NB4 (cell line): ENCODE results near the gene SNUPN.

Source experiments
- DNase-seq: peaks from one replicate; pipeline ENCODE4 v3.0.0; 2010; ENCODE audit warnings: low read depth
- H3K4me3 ChIP-seq: one replicate; pipeline ENCODE4 v1.5.1; 2011; ENCODE audit warnings: mild to moderate bottlenecking, low read depth, low read length, moderate library complexity
- MYC ChIP-seq: IDR thresholded peaks from 2 replicates; pipeline ENCODE4 v1.6.1; 2011; ENCODE audit warnings: low read depth, low read length
- POLR2A ChIP-seq: IDR thresholded peaks from 2 replicates; pipeline ENCODE4 v1.6.1; 2011; ENCODE audit warnings: mild to moderate bottlenecking; ENCODE audit not compliant: insufficient read length; ENCODE audit errors: extremely low read depth
- TF ChIP-seq, protein P1 (sequence below): IDR thresholded peaks from 2 replicates; pipeline ENCODE4 v1.6.1; 2011; ENCODE audit warnings: low read depth, low read length
- TF ChIP-seq, protein P2 (sequence below): IDR thresholded peaks from one replicate; pipeline ENCODE4 v1.5.1; 2012; ENCODE audit warnings: low read depth, low read length

The SNUPN gene

DNA sequence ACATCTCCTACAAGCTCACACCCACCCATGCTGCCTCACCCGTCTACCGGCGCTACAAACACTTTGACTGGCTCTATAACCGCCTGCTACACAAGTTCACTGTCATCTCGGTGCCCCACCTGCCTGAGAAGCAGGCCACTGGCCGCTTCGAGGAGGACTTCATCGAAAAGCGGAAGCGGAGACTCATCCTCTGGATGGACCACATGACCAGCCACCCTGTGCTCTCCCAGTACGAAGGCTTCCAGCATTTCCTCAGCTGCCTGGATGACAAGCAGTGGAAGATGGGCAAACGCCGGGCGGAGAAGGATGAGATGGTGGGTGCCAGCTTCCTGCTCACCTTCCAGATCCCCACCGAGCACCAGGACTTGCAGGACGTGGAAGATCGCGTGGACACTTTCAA, 24.3 kb upstream of the SNUPN start:
- DNase-seq, result no peak
- H3K4me3 ChIP-seq, result no peak overlapping the region
- TF ChIP-seq, protein P1, sequence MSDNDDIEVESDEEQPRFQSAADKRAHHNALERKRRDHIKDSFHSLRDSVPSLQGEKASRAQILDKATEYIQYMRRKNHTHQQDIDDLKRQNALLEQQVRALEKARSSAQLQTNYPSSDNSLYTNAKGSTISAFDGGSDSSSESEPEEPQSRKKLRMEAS, result no peak
- TF ChIP-seq POLR2A (no peak), MYC (no peak)
- TF ChIP-seq, protein P2, sequence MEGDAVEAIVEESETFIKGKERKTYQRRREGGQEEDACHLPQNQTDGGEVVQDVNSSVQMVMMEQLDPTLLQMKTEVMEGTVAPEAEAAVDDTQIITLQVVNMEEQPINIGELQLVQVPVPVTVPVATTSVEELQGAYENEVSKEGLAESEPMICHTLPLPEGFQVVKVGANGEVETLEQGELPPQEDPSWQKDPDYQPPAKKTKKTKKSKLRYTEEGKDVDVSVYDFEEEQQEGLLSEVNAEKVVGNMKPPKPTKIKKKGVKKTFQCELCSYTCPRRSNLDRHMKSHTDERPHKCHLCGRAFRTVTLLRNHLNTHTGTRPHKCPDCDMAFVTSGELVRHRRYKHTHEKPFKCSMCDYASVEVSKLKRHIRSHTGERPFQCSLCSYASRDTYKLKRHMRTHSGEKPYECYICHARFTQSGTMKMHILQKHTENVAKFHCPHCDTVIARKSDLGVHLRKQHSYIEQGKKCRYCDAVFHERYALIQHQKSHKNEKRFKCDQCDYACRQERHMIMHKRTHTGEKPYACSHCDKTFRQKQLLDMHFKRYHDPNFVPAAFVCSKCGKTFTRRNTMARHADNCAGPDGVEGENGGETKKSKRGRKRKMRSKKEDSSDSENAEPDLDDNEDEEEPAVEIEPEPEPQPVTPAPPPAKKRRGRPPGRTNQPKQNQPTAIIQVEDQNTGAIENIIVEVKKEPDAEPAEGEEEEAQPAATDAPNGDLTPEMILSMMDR, result no peak

DNA sequence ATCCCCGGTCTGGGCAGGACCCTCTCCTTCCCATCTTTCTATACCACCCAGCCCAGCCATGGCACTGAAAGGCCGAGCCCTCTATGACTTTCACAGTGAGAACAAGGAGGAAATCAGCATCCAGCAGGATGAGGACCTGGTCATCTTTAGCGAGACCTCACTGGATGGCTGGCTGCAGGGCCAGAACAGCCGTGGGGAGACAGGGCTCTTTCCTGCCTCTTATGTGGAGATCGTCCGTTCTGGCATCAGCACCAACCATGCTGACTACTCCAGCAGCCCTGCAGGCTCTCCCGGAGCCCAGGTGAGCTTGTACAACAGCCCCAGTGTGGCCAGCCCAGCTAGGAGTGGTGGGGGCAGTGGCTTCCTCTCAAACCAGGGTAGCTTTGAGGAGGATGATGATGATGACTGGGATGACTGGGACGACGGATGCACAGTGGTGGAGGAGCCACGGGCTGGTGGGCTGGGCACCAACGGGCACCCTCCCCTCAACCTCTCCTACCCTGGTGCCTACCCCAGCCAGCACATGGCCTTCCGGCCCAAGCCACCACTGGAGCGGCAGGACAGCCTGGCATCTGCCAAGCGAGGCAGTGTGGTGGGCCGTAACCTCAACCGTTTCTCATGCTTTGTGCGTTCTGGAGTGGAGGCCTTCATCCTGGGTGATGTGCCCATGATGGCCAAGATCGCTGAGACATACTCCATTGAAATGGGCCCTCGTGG, 23.7 kb upstream of the SNUPN start:
- H3K4me3 ChIP-seq, result no peak overlapping the region
- TF ChIP-seq, protein P1, result no peak
- no peak for TF ChIP-seq MYC
- TF ChIP-seq, protein P2, result no peak
- TF ChIP-seq POLR2A, result no peak
- DNase-seq, result no peak

DNA sequence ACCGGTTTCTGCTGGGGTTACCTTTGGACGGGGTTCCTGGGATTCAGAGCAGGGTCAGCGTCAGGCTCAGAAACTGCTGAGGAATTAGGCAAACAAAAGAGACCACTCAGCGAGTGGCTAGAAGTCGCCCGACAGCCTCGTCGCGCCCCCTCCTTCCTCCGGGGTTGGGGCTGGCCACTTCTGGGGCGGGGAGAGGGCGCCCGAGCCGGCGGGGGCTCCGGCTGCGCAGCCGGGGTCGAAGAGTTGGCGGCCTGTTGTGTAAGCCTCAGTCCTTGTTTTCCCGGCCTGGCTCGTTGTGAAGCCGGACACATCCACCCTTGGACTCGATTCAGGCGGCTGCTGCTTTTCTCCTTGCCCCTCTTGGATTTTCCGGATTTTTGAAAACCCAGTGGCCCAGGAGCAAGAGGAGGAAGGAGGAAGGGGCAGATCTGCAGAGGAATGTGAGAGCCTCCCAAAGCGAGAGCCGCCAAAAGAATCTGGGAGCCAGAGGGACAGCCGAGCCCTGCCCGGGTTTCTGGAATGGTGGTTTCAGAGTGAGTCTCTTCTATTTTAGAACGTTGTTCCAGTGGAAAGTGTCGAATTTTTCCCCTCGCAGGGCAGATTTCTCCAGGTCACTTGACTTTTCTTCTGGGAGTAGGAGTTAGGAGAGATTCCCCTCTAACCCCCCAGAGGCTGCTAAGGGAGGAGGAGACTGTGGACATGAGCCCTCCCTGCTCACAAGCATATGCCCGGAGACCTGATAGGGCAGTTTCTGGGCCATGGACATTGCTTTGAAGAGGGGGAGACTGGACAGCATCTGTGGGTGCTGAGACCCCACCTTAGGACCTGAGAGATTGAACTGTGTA, 22.9 kb upstream of the SNUPN start:
- peak overlapping the region; percentile 61 for H3K4me3 ChIP-seq
- DNase-seq, result peak; percentile 61
- TF ChIP-seq POLR2A, result no peak
- TF ChIP-seq, protein P1, result no peak
- TF ChIP-seq, protein P2, result no peak
- no peak for TF ChIP-seq MYC

DNA sequence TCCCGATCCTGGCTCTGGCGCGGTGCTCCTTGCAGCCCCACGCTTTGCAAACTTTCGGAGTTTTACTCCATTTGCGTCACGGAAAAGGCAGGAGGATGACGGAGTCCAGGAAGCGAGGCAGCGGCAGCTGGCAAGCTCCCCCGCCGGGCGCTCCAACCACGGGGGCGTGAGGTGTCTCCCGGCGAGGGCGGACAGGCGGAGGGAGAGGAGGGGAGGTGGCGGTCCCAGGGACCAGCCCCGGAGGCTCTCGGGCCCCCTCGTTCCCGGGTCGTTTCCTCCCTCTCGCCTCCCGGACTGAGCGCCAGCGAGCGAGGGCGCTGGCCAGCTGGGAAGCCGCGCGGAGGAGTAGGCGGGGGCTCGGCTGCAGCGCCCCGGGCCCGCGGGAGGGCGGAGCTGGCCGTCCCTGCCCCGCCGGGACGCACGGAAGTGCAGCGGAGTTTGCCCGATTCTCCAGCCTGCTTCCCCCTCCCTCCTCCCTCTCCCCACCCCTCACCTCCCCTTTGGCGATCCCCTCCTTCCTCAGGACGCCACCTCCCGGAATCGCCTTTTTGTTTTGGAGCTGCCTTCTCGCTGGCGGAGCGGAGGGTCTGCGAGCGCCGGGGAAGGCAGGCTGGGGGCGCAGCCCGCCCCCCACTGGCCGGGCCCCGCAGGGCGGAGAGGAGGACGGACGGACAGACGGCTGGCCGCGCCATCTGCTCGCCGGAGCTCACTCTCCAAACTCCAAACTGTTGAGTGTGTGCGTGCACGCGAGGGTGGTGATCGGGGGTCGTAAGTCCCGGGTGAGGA, 22.0 kb upstream of the SNUPN start, which contains the start of gene SNX33:
Gene SNX33, plus strand, starts transcription at position 543 of the 786 bp plus-strand sequence. CDS start 1,191 bp downstream, outside the sequence.
- peak; percentile 89 for DNase-seq
- peak within 1 kb of the TSS; percentile 61 for H3K4me3 ChIP-seq
- no peak for TF ChIP-seq POLR2A
- TF ChIP-seq, protein P2, result peak; percentile 58
- peak; percentile 28 for TF ChIP-seq MYC
- TF ChIP-seq, protein P1, result peak; percentile 40

DNA sequence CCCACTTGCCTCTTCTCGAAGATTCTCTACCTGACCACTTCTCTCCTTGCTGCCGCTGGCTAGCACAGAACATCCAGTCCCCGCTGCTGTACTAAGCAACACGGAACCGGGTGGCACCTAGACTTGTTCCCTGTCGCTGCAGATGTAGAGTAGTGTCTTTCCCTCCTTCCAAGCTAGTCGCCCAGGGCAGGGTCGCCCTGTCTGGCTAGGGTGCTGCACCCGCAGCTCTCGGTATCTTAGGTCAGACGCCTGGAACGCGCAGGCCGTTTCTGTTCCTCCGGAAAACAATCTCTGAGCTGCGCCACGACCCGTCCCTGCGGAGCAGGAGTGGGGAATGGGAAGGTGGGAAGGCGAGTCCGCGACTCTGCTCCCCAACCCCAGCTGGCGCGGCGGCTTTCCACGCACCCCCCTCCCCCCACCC, 21.4 kb upstream of the SNUPN start:
- TF ChIP-seq, protein P2, result no peak
- TF ChIP-seq, protein P1, result no peak; the same call in 1 of the 2 replicates
- TF ChIP-seq POLR2A, result no peak
- no peak for TF ChIP-seq MYC
- H3K4me3 ChIP-seq, result peak overlapping the region; percentile 61
- peak; percentile 55 for DNase-seq
